Stomach (tissue), 4 donors: Measurements from ENCODE around the gene AMN1.

Source experiments
- EP300 ChIP-seq: sonication (generic); formaldehyde crosslinking; IDR thresholded peaks from one replicate; pipeline ENCODE4 v1.6.1; 2017; ENCODE audit warnings: antibody characterized with exemption
- POLR2A ChIP-seq, 4 donors: fragments of 450-650 bp; IDR thresholded peaks; one replicate each; pipeline ENCODE4 v1.6.1; 2016; ENCODE audit warnings: antibody characterized with exemption in 4 of 4, control low read depth in 2 of 4, mild to moderate bottlenecking in 1 of 4, moderate library complexity in 1 of 4
- TF ChIP-seq, protein P1 (sequence below), 7 experiments: fragments of 450-650 bp in 4 of 7; fragments of 200-600 bp in 3 of 7; sonication (generic) in 3 of 7; IDR thresholded peaks; one replicate each; pipeline ENCODE4 v1.5.1; 2016 to 2019; ENCODE audit warnings: antibody characterized with exemption in 7 of 7, control low read depth in 2 of 7, mild to moderate bottlenecking in 1 of 7

DNA sequence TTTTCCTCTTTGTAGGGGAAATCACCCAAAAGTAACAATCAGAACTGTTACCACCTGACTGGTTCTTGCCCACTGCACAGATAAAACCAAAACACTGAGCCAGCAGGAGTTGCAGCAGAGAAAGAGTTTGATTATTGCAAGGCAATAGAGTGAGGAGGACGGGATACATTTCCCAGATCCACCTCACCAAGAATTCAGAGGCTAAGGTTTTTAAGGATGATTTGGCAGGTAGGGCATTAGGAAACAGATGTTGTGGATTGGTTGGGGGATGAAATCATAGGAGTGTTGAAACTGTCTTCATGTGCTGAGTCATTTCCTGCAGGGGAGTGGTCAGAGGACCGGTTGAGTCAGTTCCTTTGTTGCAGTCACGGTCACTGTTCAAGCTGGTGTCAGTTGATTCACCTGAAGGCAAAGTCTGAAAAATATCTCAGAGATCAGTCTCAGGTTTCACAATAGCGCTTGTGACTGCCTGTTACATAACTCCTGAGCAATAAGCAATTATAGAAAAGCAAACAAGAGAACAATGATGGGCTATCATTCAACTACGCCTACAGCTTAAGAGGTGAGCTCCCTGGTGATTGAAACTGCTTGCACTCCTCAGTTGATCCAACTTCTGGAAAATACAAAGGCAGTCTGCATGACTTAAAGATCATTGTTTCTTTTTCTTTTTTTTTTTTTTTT, 20.3 kb upstream of the AMN1 start:
- TF ChIP-seq, protein P1, sequence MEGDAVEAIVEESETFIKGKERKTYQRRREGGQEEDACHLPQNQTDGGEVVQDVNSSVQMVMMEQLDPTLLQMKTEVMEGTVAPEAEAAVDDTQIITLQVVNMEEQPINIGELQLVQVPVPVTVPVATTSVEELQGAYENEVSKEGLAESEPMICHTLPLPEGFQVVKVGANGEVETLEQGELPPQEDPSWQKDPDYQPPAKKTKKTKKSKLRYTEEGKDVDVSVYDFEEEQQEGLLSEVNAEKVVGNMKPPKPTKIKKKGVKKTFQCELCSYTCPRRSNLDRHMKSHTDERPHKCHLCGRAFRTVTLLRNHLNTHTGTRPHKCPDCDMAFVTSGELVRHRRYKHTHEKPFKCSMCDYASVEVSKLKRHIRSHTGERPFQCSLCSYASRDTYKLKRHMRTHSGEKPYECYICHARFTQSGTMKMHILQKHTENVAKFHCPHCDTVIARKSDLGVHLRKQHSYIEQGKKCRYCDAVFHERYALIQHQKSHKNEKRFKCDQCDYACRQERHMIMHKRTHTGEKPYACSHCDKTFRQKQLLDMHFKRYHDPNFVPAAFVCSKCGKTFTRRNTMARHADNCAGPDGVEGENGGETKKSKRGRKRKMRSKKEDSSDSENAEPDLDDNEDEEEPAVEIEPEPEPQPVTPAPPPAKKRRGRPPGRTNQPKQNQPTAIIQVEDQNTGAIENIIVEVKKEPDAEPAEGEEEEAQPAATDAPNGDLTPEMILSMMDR (IDR thresholded peaks at IDR 0.05) = no peak
- TF ChIP-seq POLR2A (IDR thresholded peaks at IDR 0.05) (no peak), EP300 (no peak)
